GM23338 (cell line): Measurements from ENCODE around the gene LEP. TPM values are rescaled to one million over a fixed set of nuclear protein-coding genes. Genes with fewer than 3 reads are reported as not detected.
A peak's percentile ranks its signal among the peaks of the same experiment; 100 is the strongest.

Experiments used
- ATAC-seq: fragments of 200-7000 bp; cut with Tn5 transposase; 3 replicates; pipeline ENCODE4 v1.9.1; 2020
- DNase-seq: peaks from one replicate; pipeline ENCODE4 v3.0.0-alpha.2; 2015; ENCODE audit warnings: low spot score
- H2AFZ ChIP-seq: fragments of 200-600 bp; sonication (generic); 2 replicates; pipeline ENCODE4 v1.8.0; 2016; ENCODE audit warnings: antibody characterized with exemption, mild to moderate bottlenecking, moderate library complexity
- H3F3A ChIP-seq: fragments of 200-600 bp; sonication (generic); replicated peaks from 2 replicates; pipeline ENCODE4 v1.8.0; 2017; ENCODE audit warnings: antibody characterized with exemption, mixed run types, low read depth
- H3K27ac ChIP-seq: fragments of 200-600 bp; sonication (generic); 2 replicates; pipeline ENCODE4 v1.6.1; 2016; ENCODE audit warnings: low read depth
- H3K27me3 ChIP-seq: fragments of 200-600 bp; sonication (generic); 2 replicates; pipeline ENCODE4 v1.8.0; 2016; ENCODE audit warnings: mild to moderate bottlenecking, mixed run types, moderate library complexity; ENCODE audit not compliant: insufficient read depth
- H3K36me3 ChIP-seq: fragments of 200-600 bp; sonication (generic); 2 replicates; pipeline ENCODE4 v1.8.0; 2016; ENCODE audit warnings: mild to moderate bottlenecking; ENCODE audit not compliant: insufficient read depth
- H3K4me1 ChIP-seq: fragments of 200-600 bp; sonication (generic); 2 replicates; pipeline ENCODE4 v1.8.0; 2016; ENCODE audit warnings: mild to moderate bottlenecking, moderate library complexity; ENCODE audit not compliant: insufficient read depth
- H3K4me2 ChIP-seq: fragments of 200-600 bp; sonication (generic); 2 replicates; pipeline ENCODE4 v1.7.1; 2017; ENCODE audit warnings: mixed run types
- H3K4me3 ChIP-seq: fragments of 200-600 bp; sonication (generic); 2 replicates; pipeline ENCODE4 v1.6.1; 2016; ENCODE audit warnings: mixed run types
- H3K79me2 ChIP-seq: fragments of 200-600 bp; sonication (generic); replicated peaks from 2 replicates; pipeline ENCODE4 v1.8.0; 2017; ENCODE audit warnings: mild to moderate bottlenecking; ENCODE audit not compliant: insufficient read depth
- H3K9me2 ChIP-seq: fragments of 200-600 bp; sonication (generic); 2 replicates; pipeline ENCODE4 v1.8.0; 2017; ENCODE audit not compliant: insufficient read depth
- H4K20me1 ChIP-seq: fragments of 200-600 bp; sonication (generic); replicated peaks from 2 replicates; pipeline ENCODE4 v1.8.0; 2017; ENCODE audit warnings: mild to moderate bottlenecking; ENCODE audit not compliant: insufficient read depth
- H3K27ac Mint-ChIP-seq: 2 replicates; pipeline ENCODE4 v1.8.0; 2020; ENCODE audit warnings: inconsistent platforms, mild to moderate bottlenecking, moderate library complexity, mixed read lengths
- H3K27me3 Mint-ChIP-seq: 3 replicates; pipeline ENCODE4 v1.8.0; 2022; ENCODE audit warnings: low read depth, mild to moderate bottlenecking, moderate library complexity, mixed read lengths, inconsistent platforms; ENCODE audit not compliant: insufficient read depth, poor library complexity
- H3K36me3 Mint-ChIP-seq: 3 replicates; pipeline ENCODE4 v1.8.0; 2021; ENCODE audit warnings: low read depth, mild to moderate bottlenecking, inconsistent platforms, moderate library complexity, mixed read lengths
- H3K4me1 Mint-ChIP-seq: 3 replicates; pipeline ENCODE4 v1.8.0; 2020; ENCODE audit warnings: mild to moderate bottlenecking, inconsistent platforms, mixed read lengths
- H3K4me3 Mint-ChIP-seq: 3 replicates; pipeline ENCODE4 v1.8.0; 2021; ENCODE audit warnings: moderate library complexity, mild to moderate bottlenecking, inconsistent platforms, mixed read lengths
- H3K9me3 Mint-ChIP-seq: 3 replicates; pipeline ENCODE4 v1.8.0; 2020; ENCODE audit warnings: moderate library complexity, mild to moderate bottlenecking, inconsistent platforms, mixed read lengths
- JUNB ChIP-seq: IDR thresholded peaks from one replicate; pipeline ENCODE4 v1.6.1; 2016; ENCODE audit warnings: antibody characterized with exemption; ENCODE audit not compliant: unreplicated experiment
- NANOG ChIP-seq: IDR thresholded peaks from 2 replicates; pipeline ENCODE4 v1.6.1; 2016; ENCODE audit warnings: antibody characterized with exemption, borderline replicate concordance
- POLR2AphosphoS5 ChIP-seq: IDR thresholded peaks from 2 replicates; pipeline ENCODE4 v1.6.1; 2016; ENCODE audit warnings: antibody characterized with exemption, low read depth
- REST ChIP-seq: IDR thresholded peaks from one replicate; pipeline ENCODE4 v1.6.1; 2018; ENCODE audit warnings: antibody characterized with exemption; ENCODE audit not compliant: unreplicated experiment
- STAT1 ChIP-seq: IDR thresholded peaks from one replicate; pipeline ENCODE4 v1.6.1; 2016; ENCODE audit warnings: antibody characterized with exemption; ENCODE audit not compliant: unreplicated experiment
- ZNF331 ChIP-seq: fragments of 250-450 bp; sonication (Bioruptor Pico); IDR thresholded peaks from 2 replicates; pipeline ENCODE4 v1.5.0; 2020; ENCODE audit warnings: low read depth, mild to moderate bottlenecking, moderate library complexity
- polyA plus RNA-seq: library from polyadenylated mRNA; unstranded; fragments of >200 nt; fragmentation: Nextera tagmentation; extraction: Ambion mirVana; gene quantifications from 2 replicates; pipeline ENCODE4 v1.2.1, GENCODE V29; 2016
- total RNA-seq: library from RNA; depleted of rRNA; stranded (reverse); fragments of >200 nt; shearing (Covaris generic); gene quantifications from 2 replicates; pipeline ENCODE4 v1.2.3, GENCODE V29; 2014
- TF ChIP-seq, protein P1 (sequence below): IDR thresholded peaks from 2 replicates; pipeline ENCODE4 v1.6.1; 2016; ENCODE audit warnings: antibody characterized with exemption

The LEP gene
- total and polyA plus RNA-seq, 2 experiments from 2014 or later = not detected

- Histone ChIP-seq H4K20me1 (no peaks in the 10 kb centered on the region), H3K9me2 (peaks cover 5% of the 10 kb centered on the region; the same call in 1 of the 2 replicates), H3K4me3 (peak overlapping the region; percentile 50), H3K79me2 (no peaks in the 10 kb centered on the region), H2AFZ (peak overlapping the region; percentile 90), H3K27me3 (peaks cover 30% of the 10 kb centered on the region), H3K4me1 (peaks cover 41% of the 10 kb centered on the region), H3K27ac (no peak overlapping the region), H3K4me2 (peak overlapping the region; percentile 80), H3K36me3 (no peaks in the 10 kb centered on the region), H3F3A (0 out of 2 replicates have a peak, but pooled peaks cover 10% of the 10 kb centered on the region)
- Mint-ChIP-seq H3K9me3 (no peaks in the 10 kb centered on the region; the same call in 2 of the 3 replicates), H3K4me1 (peaks cover 43% of the 10 kb centered on the region), H3K36me3 (no peaks in the 10 kb centered on the region; the same call in 2 of the 3 replicates), H3K27ac (no peak overlapping the region), H3K27me3 (peaks cover 18% of the 10 kb centered on the region), H3K4me3 (0 out of 3 replicates have a peak overlapping the region, but pooled peaks have one; percentile 8)
- ATAC-seq = peak; percentile 22
- TF ChIP-seq POLR2AphosphoS5 (0 out of 2 replicates have a peak, but pooled peaks have one; percentile 38), ZNF331 (CRISPR knock-in tag) (no peak)
- peak; percentile 44 for DNase-seq
Measured at GRCh38 chr7:128271942-128272481, 30.9 kb downstream of the LEP start.

DNA sequence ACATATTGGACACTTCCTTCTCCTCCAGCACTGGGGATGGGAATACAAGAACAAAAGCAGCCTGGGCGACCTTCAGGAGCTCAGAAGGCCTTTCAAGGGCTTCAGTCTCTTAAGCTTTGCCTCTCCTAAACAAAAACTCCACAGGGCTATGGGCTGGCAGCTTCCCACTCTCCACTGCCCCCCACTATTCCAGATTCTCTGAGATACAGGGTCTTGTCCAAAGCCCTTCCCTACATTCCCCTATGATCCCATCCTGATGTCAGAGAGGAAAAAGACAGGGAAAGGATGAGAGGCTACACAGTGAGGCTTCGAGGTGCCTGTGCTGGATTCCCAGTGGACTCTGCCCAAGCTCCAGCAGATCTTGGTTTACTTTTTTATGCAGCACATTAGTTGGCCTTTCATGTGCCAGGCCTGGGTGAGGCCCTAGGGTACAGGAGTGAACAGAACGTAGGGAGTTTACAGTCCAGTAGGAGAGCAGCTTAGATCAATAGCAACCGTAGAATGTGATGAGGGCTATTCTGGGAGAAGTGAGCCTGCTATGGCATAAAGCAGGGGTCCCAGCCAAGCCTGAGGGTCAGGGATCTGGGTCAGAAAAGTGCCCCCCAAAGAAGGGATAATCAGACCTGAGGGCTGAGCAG, 33.3 kb downstream of the LEP start:
- Histone ChIP-seq H2AFZ (no peak overlapping the region), H3K9me2 (peaks cover 4% of the 10 kb centered on the region; the same call in 1 of the 2 replicates), H3K4me1 (peaks cover 28% of the 10 kb centered on the region), H3K36me3 (no peaks in the 10 kb centered on the region), H3F3A (0 out of 2 replicates have a peak, but pooled peaks cover 10% of the 10 kb centered on the region), H3K27me3 (peaks cover 30% of the 10 kb centered on the region), H3K4me3 (no peak overlapping the region), H4K20me1 (no peaks in the 10 kb centered on the region), H3K4me2 (0 out of 2 replicates have a peak overlapping the region, but pooled peaks have one; percentile 14), H3K27ac (no peak overlapping the region), H3K79me2 (no peaks in the 10 kb centered on the region)
- no peak for TF ChIP-seq NANOG
- TF ChIP-seq STAT1 = no peak
- TF ChIP-seq REST = no peak
- TF ChIP-seq, protein P1, sequence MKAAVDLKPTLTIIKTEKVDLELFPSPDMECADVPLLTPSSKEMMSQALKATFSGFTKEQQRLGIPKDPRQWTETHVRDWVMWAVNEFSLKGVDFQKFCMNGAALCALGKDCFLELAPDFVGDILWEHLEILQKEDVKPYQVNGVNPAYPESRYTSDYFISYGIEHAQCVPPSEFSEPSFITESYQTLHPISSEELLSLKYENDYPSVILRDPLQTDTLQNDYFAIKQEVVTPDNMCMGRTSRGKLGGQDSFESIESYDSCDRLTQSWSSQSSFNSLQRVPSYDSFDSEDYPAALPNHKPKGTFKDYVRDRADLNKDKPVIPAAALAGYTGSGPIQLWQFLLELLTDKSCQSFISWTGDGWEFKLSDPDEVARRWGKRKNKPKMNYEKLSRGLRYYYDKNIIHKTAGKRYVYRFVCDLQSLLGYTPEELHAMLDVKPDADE = no peak
- TF ChIP-seq JUNB = no peak
- TF ChIP-seq POLR2AphosphoS5 = no peak
- H3K4me3 Mint-ChIP-seq = no peak overlapping the region
- no peak for ATAC-seq
- H3K36me3 Mint-ChIP-seq = peaks cover 4% of the 10 kb centered on the region; the same call in 2 of the 3 replicates
- H3K4me1 Mint-ChIP-seq = peaks cover 27% of the 10 kb centered on the region
- H3K9me3 Mint-ChIP-seq = peaks cover 6% of the 10 kb centered on the region; the same call in 2 of the 3 replicates
- peaks cover 12% of the 10 kb centered on the region for H3K27me3 Mint-ChIP-seq
- no peak for DNase-seq
- no peak overlapping the region for H3K27ac Mint-ChIP-seq
